Forelimb muscle (tissue), 1 donor: ENCODE results near the gene NQO2. TPM values are rescaled to one million over a fixed set of nuclear protein-coding genes. Genes with fewer than 3 reads are reported as not detected.
A peak's percentile ranks its signal among the peaks of the same experiment; 100 is the strongest.
"Not testable (repeated sequence)": the region's sequence is repeated elsewhere in the genome, so short reads cannot be mapped to it uniquely, and the experiment has no call there.

Experiments used
- DNase-seq: peaks from one replicate; pipeline ENCODE4 v3.0.0-alpha.2; 2013; ENCODE audit warnings: low read depth
- polyA plus RNA-seq: library from polyadenylated mRNA; unstranded; fragments of 120-200 nt; gene quantifications from one replicate; pipeline ENCODE4 v1.2.1, GENCODE V29; 2013; ENCODE audit not compliant: insufficient read length

The NQO2 gene
- polyA plus RNA-seq, 1 donor: 15.5 TPM

DNA sequence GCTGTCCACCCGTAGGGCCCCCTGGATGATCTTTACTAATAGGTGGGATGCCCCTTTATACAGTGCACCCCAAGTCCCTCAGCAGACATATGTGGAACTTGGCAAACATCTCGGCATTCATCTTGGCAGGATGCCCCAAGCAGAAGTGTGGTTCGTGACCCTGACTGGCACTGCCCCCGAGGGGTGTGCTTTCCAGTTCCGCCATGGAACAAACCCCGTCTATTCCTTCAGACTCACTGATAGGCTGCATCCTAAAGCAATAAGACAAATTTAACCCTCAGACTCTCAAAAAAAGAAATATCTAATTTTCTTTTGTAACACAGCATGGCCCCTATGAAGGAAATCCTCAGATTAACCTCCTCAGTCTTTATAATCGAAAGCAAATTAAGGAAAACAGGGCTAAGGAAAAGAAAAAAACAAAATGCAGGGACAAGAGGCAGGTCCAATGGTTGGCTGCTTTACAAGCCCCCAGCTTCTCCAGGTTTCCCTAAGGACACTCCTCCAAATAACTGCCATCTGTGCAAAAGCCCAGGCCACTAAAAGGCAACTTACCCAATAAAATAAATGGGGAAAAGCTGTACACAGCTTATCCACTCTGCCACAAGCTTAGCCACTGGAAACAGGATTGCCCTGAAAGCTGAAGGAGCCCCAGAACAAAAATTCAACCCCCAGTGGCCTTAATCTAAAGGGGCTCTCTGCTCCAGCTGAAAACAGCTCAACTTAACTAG lies 38.1 kb downstream of the NQO2 start:
- no peak for DNase-seq

DNA sequence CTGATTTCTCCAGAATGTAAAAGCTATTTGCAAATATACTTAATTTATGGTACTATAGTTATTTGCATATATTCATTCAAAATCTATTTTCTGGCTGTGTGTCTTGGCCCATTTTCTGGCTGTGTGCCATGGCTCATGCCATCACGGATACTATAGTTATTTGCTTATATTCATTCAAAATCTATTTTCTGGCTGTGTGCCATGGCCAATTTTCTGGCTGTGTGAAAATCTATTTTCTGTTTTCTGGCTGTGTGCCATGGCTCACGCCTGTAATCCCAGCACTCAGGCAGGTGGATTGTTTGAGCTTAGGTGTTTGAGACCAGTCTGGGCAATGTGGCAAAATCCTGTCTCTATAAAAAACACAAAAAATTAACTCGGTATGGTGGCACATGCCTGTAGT lies 39.7 kb downstream of the NQO2 start:
- no peak for DNase-seq

DNA sequence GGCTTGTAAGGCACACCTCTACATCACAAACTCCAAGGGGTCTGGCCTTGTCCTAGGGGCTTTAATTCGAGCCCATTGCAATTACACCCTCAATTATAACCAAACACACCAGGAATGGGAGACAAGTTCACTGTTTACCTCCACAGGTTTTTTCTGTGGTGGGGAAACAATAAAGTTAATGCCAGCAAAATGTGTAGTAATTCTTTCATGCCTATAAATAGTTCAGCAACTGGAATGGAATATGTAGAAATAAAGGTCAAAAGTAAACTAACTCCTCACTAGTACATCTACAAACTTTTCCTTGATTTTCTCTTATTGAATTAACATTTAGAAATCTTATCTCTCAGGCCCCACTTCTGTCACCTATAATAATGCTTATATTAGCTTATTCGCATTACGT lies 41.5 kb downstream of the NQO2 start:
- DNase-seq: no peak

DNA sequence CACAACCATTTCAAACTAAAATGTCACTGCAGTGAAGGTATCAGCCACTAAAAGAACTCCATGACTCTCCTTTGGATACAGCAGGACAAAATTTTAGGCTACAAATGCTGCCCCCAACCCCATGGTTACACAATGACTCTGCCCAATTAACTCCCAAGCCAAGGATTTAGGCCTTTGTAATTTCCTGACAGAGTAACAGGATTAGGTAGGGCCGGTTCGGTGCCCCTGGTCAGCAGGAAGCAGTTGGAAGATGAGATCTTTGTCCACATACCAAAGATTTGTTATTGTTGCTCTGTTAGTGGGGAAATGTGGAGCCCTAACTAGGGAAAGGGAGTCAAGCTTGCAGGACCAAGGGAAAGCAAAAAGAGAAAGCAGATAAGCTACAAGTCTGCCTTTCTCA lies 41.9 kb downstream of the NQO2 start:
- no peak for DNase-seq

DNA sequence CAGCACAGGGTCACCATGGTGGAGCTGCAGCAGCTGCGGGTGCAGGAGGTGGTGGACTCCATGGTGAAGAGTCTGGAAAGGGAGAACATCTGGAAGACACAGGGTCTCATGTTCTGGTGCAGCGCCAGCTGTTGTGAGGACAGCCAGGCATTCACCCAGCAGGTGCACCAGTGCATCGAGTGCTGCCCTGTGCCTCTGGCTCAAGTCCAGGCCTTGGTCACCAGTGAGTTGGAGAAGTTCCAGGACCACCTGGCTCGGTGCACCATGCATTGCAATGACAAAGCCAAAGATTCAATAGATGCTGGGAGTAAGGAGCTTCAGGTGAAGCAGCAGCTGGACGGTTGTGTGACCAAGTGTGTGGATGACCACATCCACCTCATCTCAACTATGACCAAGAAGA lies 45.7 kb downstream of the NQO2 start:
- no peak for DNase-seq

DNA sequence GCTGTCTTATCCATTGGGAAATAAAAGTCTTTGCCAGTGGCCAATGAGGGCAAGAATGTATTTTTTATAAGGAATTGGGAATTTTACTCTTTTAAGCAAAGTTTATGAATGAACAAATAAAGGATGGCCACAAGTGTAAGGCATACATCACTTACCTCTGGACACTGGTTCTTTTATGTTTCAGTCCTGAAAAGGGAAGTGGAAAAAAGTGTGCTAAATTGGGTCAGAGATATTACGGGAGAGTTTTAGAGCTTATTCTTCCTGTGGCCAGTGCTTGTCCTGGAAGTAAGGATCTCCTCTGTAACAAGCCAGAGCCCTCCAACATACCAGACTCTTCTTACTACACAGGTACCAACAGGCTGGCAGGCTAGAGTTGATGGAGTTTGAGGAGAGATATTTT lies 46.1 kb downstream of the NQO2 start:
- no peak for DNase-seq

DNA sequence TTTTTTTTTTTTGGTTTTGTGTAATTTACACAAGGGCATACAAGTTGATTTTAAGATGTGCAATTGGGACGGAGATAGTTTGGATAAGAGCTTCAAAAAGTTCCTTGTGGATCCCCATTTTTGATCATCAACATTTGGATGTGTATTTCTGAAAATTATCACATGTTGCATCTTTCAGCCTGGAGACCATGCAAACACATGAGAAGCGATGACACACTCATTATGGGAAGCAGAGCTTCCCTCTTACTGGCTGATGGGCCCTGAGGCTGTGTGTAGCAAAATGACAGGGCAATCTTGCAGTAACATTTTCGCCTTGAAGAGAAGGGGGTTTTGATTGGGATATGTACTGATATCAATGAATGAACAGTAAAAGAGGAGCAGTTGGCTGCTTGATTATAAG lies 46.6 kb downstream of the NQO2 start:
- DNase-seq: no peak

DNA sequence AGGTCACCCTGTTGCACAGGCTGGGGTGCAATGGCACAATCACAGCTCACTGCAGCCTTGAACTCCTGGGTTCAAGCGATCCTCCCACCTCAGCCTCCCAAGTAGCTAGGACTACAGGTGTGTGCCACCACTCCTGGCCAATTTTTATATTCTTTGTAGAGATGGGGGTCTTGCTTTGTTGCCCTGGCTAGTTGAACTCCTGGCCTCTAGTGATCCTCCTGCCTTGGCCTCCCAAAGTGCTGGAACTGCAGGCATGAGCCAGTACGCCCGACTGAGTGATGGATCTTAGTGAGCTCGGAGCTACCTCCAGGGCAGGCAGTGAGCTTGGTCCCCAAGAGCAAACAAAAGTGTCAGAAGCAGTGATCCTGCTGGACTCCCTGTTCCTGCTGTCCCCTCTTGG lies 48.3 kb downstream of the NQO2 start:
- DNase-seq: not testable (repeated sequence)

DNA sequence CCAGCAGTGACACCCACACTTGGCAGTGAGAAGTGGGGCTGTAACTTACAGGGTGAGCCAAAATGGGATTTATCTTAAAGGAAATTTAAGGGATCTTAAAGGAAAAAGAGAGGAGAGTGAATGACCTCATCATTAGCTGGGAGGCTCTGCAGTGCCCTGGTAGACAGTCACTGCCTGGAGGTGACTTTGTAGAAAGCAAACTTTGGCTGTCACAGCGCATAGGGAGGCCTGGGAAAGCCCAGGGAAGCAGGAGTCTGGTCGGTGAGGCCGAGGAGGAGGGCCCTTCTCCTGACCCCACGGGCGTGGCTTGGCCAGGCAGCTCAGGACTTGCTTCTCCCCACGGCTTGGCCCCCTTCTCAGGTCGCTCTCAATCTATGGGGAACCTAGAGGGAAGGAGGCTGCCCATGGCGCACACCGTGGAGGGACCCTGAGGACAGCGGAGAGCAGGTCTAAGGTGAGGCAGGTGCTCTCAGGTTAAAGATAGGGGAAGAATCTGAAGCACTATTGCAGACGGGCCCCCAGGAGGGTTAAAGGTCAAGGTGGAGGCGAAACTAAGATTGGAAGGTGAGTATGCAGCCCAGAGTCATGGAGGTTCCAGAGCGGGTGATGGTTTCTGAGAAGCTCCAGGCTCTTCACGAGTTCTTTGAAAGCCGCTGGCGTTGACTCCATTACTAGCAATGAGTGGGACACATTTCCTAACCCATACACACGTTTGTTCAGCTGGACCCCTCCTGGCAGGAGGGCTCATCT lies 53.0 kb downstream of the NQO2 start:
- no peak for DNase-seq

DNA sequence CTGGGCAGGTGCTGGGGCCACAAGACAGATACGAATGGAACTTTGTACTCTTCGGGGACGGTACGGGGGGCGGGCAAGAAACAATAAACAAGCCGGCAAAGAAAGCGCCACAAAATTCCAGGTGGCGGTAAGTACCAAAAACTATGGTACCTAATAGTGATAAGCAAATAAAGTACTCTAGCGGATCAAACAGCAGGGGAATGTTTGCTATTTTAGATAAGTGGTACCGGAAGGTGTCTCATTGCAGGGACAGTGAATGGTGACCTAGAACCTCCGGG lies 53.5 kb downstream of the NQO2 start:
- DNase-seq: no peak

DNA sequence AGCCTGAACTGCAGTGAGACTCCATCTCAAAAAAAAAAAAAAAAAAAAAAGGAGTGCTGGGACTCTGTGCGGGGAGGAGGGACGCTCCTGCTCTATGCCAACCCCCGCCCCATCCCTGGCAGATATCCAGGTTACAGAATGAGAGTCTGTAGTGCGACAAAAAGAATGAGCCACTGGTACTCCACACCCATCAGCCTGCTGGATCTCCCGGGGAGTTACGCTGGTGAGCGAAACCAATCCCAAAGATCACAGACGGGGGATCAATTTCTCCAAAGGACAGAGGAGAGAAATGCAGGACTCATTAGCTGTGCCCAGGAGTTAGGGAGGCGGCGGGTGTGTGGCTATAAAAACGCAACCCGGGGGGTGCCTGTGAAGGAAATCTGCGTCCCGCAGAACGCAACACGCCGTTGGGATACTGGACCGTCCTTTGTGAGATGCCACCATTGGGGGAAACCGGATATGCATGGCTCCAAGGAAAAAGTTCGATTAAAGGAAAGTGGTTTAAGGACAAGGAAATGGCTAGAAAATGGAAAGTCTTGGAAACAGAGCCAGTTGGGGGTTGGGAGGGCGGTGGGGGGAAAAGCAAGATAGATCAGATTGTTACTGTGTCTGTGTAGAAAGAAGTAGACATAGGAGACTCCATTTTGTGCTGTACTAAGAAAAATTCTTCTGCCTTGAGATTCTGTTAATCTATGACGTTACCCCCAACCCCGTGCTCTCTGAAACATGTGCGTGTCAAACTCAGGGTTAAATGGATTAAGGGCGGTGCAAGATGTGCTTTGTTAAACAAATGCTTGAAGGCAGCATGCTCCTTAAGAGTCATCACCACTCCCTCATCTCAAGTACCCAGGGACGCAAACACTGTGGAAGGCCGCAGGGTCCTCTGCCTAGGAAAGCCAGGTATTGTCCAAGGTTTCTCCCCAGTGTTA lies 54.8 kb downstream of the NQO2 start:
- not testable (repeated sequence) for DNase-seq

DNA sequence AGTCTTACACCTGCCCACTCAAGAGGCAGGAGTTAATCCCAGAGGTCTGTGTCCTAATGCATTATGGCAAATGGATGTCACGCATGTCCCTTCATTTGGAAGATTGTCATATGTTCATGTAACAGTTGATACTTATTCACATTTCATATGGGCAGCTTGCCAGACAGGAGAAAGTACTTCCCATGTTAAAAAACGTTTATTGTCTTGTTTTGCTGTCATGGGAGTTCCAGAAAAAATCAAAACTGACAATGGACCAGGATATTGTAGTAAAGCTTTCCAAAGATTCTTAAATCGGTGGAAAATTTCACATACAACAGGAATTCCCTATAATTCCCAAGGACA lies 55.4 kb downstream of the NQO2 start:
- not testable (repeated sequence) for DNase-seq

DNA sequence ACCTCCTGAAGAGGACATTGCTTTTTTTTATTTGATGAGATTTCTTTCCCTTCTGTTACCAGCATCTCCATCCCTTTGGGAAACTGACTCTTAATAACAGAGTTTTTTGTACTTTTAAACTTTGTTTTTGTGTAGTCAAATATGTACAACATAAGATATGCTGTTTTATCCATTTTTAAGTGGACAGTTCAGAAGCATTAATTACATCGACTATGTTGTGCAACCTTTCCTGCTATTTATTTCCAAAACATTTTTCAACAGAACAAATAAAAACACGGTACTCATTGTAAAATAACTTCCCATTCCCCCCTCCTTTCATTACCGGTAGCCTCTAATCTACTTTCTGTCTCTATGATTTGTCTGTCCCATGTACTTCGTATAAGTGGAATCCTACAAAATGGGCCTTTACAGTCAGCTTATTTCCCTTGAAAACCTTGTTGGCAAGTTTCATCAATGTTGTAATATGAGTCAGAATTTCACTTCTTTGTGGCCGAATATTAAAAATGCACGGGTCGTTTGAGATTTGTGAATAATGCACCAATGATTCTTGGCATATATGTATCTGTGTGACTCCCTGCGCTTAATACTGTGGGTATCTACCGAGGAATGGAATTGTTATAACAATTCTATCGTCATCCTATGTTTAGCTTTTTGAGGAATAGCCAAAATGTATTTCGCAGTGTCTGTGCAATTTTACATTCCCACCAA lies 57.5 kb downstream of the NQO2 start:
- DNase-seq: no peak

DNA sequence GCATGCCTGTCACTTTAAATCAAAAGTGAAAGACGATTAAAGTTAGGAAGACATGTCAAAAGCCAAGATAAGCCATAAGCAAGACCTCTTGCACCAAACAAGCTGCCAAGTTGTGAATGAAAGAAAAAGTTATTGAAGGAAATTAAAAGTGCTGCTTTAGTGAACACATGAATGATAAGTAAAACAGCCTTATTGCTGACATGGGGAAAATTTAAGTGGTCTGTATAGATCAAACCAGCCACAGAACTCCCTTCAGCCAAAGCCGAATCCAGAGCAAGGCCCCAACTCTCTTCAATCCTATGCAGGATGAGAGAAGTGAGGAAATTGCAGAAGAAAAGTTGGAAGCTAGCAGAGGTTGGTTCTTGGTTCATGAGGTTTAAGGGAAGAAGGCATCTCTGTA lies 59.3 kb downstream of the NQO2 start:
- no peak for DNase-seq

DNA sequence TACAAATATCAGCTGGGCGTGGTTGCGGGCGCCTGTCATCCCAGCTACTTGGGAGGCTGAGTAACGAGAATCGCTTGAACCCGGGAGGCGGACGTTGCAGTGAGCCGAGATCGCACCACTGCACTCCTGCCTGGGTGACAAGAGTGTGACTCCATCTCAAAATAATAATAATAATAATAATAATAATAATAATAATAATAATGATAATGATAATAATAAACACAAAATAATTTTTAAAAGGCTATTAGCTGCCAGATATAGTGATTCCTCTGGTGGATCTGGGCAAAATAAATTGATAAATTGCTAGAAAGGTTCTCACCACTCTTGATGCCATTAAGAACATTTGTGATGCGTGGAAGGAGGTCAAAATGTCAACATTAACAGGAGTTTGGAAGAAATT lies 60.4 kb downstream of the NQO2 start:
- DNase-seq: not testable (repeated sequence)

DNA sequence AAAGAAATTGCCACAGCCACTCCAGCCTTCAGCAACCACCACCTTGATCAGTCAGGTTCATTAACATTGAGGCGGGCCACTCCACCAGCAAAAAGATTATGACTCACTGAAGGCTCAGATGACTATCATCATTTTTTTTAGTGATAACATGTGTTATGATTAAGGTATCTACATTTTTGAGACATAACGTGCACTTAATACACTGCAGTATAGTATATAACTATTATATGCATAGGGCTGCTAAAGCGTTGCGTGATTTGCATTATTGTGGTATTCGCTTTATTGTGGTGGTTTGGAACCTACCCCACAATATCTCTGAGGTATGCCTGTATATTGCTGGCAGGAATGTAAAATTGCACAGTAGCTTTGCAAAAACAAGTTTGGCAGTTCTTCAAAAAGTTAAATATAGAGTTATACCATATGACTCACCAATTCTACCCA lies 61.8 kb downstream of the NQO2 start:
- no peak for DNase-seq

DNA sequence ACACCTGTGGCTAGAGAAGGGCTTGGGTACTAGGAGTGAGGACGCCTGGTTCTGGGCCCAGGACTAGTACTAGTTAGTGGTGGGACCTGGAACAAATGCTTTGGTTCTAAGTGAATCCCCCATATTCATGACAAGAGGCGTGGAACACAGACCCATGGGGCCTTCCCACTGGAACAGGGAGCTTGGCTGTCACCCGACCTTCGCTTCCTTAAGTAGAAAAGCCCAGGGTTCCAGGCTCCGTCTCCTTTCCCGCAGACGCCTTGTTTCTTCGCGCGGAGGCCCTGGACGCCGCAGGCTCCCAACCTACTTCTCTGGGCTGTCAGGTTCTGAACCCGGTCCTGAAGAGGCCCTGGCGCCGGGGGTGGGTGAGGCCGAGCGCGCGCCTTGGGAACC lies 63.6 kb downstream of the NQO2 start:
- not testable (repeated sequence) for DNase-seq

DNA sequence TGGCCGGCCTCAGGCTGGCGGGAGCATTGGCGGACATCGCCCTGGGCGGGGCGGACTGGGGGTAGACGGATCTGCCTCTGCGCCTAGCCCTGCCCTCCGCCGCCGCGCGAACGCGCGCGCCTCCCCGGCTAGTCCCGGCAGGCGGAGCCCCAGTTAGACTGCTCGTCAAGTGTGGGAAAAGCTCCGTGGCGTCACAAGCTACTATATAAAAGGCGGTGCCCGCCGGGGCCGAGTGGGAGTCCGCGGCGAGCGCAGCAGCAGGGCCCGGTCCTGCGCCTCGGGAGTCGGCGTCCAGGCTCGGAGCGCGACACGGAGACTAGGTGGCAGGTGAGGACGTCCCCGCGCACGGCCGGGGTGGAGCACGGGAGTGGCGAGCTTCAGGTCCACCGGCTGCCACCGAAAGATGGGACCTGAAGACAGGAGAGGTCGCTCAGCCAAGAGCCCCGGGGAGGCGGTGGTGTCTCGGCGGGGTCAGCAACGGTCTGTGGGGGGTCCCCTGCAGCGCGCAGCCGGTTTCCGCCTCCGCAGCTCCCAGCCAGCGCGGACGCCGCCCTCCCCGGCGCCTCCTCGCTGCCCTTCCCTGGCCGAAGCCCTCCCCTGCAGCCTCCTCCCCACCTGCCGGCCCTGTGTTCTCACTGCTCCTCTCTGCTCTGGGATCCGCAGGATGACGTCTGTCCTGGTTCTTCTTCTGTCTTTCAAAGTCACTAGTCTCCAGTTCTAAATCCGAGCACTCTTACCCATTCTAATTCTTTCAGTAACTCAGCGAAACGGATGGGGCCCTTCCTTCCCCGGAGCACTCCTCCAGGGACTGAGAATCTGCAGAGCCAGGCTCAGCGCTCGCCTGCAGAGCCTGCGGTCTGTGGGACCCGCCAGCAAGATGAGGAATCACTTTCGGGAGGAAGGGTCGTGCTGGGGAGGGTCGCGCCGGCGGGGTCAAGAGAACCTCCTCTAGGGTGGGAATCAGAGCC lies 64.3 kb downstream of the NQO2 start:
- DNase-seq: peak; percentile 87

DNA sequence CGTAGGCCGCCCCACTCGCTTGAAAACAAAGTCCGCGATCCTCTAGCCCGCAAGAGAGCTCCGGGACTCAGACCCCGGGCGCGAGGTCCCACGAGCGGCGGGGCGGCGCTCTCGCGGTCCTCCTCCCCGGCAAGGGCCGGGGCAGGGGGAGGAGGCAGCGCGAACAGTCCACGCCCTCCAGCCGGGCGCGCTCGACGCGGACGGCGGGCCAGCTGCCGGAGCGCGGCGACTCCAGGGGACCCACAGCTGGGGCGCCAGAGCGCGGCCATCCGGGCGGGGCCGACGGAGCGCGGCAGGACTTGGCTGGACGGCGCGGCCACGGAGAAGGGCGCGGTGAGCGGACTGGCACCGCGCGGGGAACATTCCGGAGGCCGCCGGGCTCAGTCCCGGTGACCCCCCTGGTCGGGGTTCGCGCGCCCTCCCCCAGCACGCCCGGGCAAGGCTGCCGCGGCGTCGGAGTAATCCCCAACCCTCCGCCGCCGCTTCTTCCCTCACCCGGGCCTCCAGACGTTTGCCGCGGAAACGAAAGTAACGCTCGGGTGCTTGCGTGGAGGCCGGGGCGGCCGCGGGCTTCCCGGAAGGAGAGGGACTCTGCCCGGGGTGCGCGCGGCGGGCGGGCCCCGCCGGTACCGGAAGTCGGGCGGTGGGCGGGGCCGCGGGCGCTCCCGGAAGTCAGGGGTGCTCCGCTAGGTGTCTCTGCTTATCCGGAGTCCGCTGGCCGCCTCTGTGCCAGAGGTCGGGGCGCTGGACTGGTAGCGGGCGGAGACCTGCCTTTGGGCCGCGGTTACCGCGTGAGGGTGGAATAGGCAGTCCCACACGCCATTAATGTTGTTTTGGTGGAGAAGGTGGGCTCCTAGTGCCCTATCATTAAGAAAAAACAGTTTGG lies 68.9 kb downstream of the NQO2 start, which contains the start of gene RIPK1:
RIPK1 (plus strand) TSS at position 166 of the 886 bp plus-strand sequence. CDS start 8,330 bp downstream, outside the sequence.
- DNase-seq: peak; percentile 68
